NOMO-1 (cell line): ENCODE results near the gene CAPN10.
A peak's percentile ranks its signal among the peaks of the same experiment; 100 is the strongest.
"Not testable (repeated sequence)": the region's sequence is repeated elsewhere in the genome, so short reads cannot be mapped to it uniquely, and the experiment has no call there.

Experiments used
- DNase-seq, 2 experiments: peaks; one replicate each; lab custom pipeline; 2025; ENCODE audit not compliant: unreplicated experiment in 2 of 2; lab: John Stamatoyannopoulos, UW

Gene CAPN10

GRCh38 chr2:240601061-240601830, 14.7 kb downstream of the CAPN10 start:
- no peak for DNase-seq

- DNase-seq, result no peak
Observed at GRCh38 chr2:240601831-240602160, 15.3 kb downstream of the CAPN10 start.

GRCh38 chr2:240602266-240603050, 15.9 kb downstream of the CAPN10 start:
- no peak for DNase-seq

GRCh38 chr2:240603081-240603835, 16.7 kb downstream of the CAPN10 start:
- DNase-seq, result no peak

GRCh38 chr2:240603846-240604245, 17.3 kb downstream of the CAPN10 start:
- DNase-seq, result no peak

GRCh38 chr2:240604291-240604938, 17.9 kb downstream of the CAPN10 start:
- DNase-seq, result peak; percentile 28 to 54

GRCh38 chr2:240604939-240605716, 18.6 kb downstream of the CAPN10 start:
- DNase-seq, result no peak

GRCh38 chr2:240605867-240606743, 19.6 kb downstream of the CAPN10 start:
- no peak for DNase-seq

- peak; percentile 71 to 72 for DNase-seq
Observed at GRCh38 chr2:240611601-240612210, 25.2 kb downstream of the CAPN10 start.

GRCh38 chr2:240613781-240614180, 27.2 kb downstream of the CAPN10 start:
- DNase-seq, result no peak

- no peak for DNase-seq
Observed at GRCh38 chr2:240614391-240614790, 27.9 kb downstream of the CAPN10 start.

- no peak for DNase-seq
Observed at GRCh38 chr2:240615396-240615795, 28.9 kb downstream of the CAPN10 start.

- no peak for DNase-seq
Observed at GRCh38 chr2:240615820-240616547, 29.4 kb downstream of the CAPN10 start.

GRCh38 chr2:240616860-240617666, 30.5 kb downstream of the CAPN10 start:
- not testable (repeated sequence) for DNase-seq

- no peak for DNase-seq
Observed at GRCh38 chr2:240618776-240619175, 32.2 kb downstream of the CAPN10 start.

GRCh38 chr2:240619506-240620148, 33.1 kb downstream of the CAPN10 start:
- no peak for DNase-seq
